GM19397 (cell line): ENCODE data around the gene EDRF1.

Source experiments
- ATAC-seq: cut with Tn5 transposase; IDR thresholded peaks from one replicate; pipeline ENCODE4 v1.9.1; 2021; ENCODE audit warnings: mild to moderate bottlenecking, moderate library complexity; ENCODE audit not compliant: unreplicated experiment

EDRF1 gene

GRCh38 chr10:125783408-125783807, 63.9 kb downstream of the EDRF1 start:
- ATAC-seq, result no peak

- ATAC-seq, result peak; percentile 84
Measured at GRCh38 chr10:125783957-125784356, 64.4 kb downstream of the EDRF1 start.

GRCh38 chr10:125785791-125786190, 66.3 kb downstream of the EDRF1 start:
- no peak for ATAC-seq

- no peak for ATAC-seq
Measured at GRCh38 chr10:125788156-125789034, 68.9 kb downstream of the EDRF1 start.

- ATAC-seq, result no peak
Measured at GRCh38 chr10:125792342-125793300, 73.1 kb downstream of the EDRF1 start.

GRCh38 chr10:125795128-125795527, 75.6 kb downstream of the EDRF1 start:
- ATAC-seq, result no peak

GRCh38 chr10:125795637-125796190, 76.2 kb downstream of the EDRF1 start:
- ATAC-seq, result no peak

GRCh38 chr10:125797424-125797823, 77.9 kb downstream of the EDRF1 start:
- ATAC-seq, result no peak

GRCh38 chr10:125797994-125798662, 78.6 kb downstream of the EDRF1 start:
- ATAC-seq, result no peak

GRCh38 chr10:125799451-125800182, 80.1 kb downstream of the EDRF1 start:
- no peak for ATAC-seq

GRCh38 chr10:125801574-125801973, 82.1 kb downstream of the EDRF1 start:
- no peak for ATAC-seq

GRCh38 chr10:125802131-125802530, 82.6 kb downstream of the EDRF1 start:
- no peak for ATAC-seq

GRCh38 chr10:125802739-125803138, 83.2 kb downstream of the EDRF1 start:
- no peak for ATAC-seq

GRCh38 chr10:125808047-125808446, 88.5 kb downstream of the EDRF1 start:
- ATAC-seq, result no peak

GRCh38 chr10:125811251-125811650, 91.7 kb downstream of the EDRF1 start:
- ATAC-seq, result no peak

- no peak for ATAC-seq
Measured at GRCh38 chr10:125812128-125812750, 92.7 kb downstream of the EDRF1 start.
